ENCODE data around the gene TSGA10IP. TPM values are rescaled to one million over a fixed set of nuclear protein-coding genes. Genes with fewer than 3 reads are reported as not detected.

The TSGA10IP gene
- total RNA-seq, 1 donor from 2014 or later = not detected

DNA sequence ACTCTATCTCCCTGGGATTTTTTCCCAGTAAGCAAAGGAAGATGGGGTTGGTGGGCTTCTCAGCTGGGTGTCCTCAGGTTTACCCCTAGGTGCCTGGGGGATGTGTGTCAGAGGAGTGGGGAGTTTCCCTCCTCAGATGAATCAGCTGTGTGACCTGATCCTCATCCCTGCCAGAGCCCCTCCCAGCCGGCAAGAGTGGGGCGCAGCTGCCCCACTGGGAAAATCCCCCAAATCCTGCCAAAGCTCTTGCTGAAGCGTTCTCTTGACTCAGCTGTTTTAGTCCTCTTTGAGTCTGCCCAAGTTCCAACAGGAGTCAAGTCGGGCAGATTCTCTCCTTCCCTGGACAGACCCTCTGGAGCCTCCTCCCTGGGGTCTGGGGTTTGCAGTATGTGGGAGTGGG is 32.4 kb upstream of the TSGA10IP start:
- no peaks in the 10 kb centered on the region for H4K20me1 ChIP-seq (ENCODE audit: insufficient read depth, low read length)
- Mint-ChIP-seq H3K36me3 (ENCODE audit: low read depth, unreplicated experiment) (no peaks in the 10 kb centered on the region), H3K27me3 (ENCODE audit: low read depth, unreplicated experiment) (peaks cover 2% of the 10 kb centered on the region), H3K27ac (ENCODE audit: unreplicated experiment) (peak overlapping the region; percentile 53), H3K9me3 (ENCODE audit: unreplicated experiment) (no peaks in the 10 kb centered on the region), H3K4me1 (ENCODE audit: low read depth, unreplicated experiment) (peaks cover 34% of the 10 kb centered on the region), H3K4me3 (ENCODE audit: unreplicated experiment) (no peak overlapping the region)
- no peak overlapping the region for H3K4me3 ChIP-seq (ENCODE audit: insufficient read depth, low read depth, low read length)
- peaks cover 28% of the 10 kb centered on the region for H3K79me2 ChIP-seq (ENCODE audit: insufficient read depth, low read length)
- H3K4me2 ChIP-seq (ENCODE audit: low read length) = peak overlapping the region; percentile 21
- peaks cover 61% of the 10 kb centered on the region for H3K4me1 ChIP-seq (ENCODE audit: insufficient read depth, low read length)
- H3K9ac ChIP-seq (ENCODE audit: low read length) = peak overlapping the region; percentile 68
- no peak overlapping the region for H2AFZ ChIP-seq (ENCODE audit: low read depth, low read length)
- peak overlapping the region; percentile 80 for H3K27ac ChIP-seq (ENCODE audit: low read depth, low read length)
- no peaks in the 10 kb centered on the region for H3K27me3 ChIP-seq (ENCODE audit: insufficient read depth, low read length)
- DNase-seq (ENCODE audit: low read depth) = peak; percentile 63
- H3K9me3 ChIP-seq (ENCODE audit: insufficient read depth, low read depth, low read length) = no peaks in the 10 kb centered on the region
- no peak for FAIRE-seq
- no peak for TF ChIP-seq EZH2 (IDR thresholded peaks at IDR 0.05; ENCODE audit: insufficient read depth, low read length)
- peaks cover 5% of the 10 kb centered on the region for H3K36me3 ChIP-seq (ENCODE audit: insufficient read depth, low read length)

DNA sequence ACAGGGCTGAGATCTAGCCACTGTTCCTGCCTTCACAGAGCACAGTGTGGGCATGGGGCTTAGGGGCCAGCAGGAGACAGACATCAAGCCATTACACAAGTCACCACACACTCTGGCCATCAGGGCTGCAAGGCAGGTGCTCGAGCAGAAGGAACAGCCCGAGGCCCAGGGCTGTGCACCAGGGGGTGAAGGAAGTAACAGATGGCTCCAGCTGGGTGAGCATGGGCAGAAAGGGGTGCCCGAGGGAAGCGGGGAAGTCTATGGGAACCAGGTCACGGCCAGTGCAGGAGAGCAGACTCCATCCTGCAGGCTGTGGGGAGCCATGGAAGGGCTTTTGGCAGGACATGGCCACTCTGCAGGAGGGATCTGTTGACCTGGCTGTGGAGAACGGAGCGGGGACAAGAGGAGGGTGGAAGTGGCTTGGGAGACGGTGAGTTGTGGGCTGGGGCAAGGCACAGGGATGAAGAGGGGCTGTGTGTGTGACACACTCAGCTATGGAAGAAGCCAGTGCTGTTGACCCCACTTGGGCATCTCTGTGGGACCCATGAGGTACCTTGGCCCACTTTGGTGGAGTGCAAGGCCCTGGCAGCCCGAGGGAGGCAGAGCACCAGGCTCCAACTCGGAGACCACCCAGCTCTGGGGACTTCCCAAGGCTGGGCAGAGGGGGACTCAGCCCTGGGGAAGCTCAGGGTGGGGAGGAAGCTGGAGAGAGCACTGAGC is 30.0 kb upstream of the TSGA10IP start:
- Histone ChIP-seq H3K36me3 (ENCODE audit: insufficient read depth, low read length) (peaks cover 5% of the 10 kb centered on the region), H3K79me2 (ENCODE audit: insufficient read depth, low read length) (peaks cover 44% of the 10 kb centered on the region), H3K27ac (ENCODE audit: low read depth, low read length) (peak overlapping the region; percentile 97), H3K27me3 (ENCODE audit: insufficient read depth, low read length) (no peaks in the 10 kb centered on the region), H3K4me3 (ENCODE audit: insufficient read depth, low read depth, low read length) (no peak overlapping the region), H2AFZ (ENCODE audit: low read depth, low read length) (no peak overlapping the region), H3K4me2 (ENCODE audit: low read length) (peak overlapping the region; percentile 98), H4K20me1 (ENCODE audit: insufficient read depth, low read length) (peaks cover 2% of the 10 kb centered on the region), H3K9ac (ENCODE audit: low read length) (peak overlapping the region; percentile 77), H3K4me1 (ENCODE audit: insufficient read depth, low read length) (peaks cover 70% of the 10 kb centered on the region), H3K9me3 (ENCODE audit: insufficient read depth, low read depth, low read length) (no peaks in the 10 kb centered on the region)
- Mint-ChIP-seq H3K27ac (ENCODE audit: unreplicated experiment) (peak overlapping the region; percentile 98), H3K4me3 (ENCODE audit: unreplicated experiment) (peak overlapping the region; percentile 31), H3K36me3 (ENCODE audit: low read depth, unreplicated experiment) (peaks cover 2% of the 10 kb centered on the region), H3K27me3 (ENCODE audit: low read depth, unreplicated experiment) (no peaks in the 10 kb centered on the region), H3K9me3 (ENCODE audit: unreplicated experiment) (no peaks in the 10 kb centered on the region), H3K4me1 (ENCODE audit: low read depth, unreplicated experiment) (peaks cover 34% of the 10 kb centered on the region)
- TF ChIP-seq, protein P1, sequence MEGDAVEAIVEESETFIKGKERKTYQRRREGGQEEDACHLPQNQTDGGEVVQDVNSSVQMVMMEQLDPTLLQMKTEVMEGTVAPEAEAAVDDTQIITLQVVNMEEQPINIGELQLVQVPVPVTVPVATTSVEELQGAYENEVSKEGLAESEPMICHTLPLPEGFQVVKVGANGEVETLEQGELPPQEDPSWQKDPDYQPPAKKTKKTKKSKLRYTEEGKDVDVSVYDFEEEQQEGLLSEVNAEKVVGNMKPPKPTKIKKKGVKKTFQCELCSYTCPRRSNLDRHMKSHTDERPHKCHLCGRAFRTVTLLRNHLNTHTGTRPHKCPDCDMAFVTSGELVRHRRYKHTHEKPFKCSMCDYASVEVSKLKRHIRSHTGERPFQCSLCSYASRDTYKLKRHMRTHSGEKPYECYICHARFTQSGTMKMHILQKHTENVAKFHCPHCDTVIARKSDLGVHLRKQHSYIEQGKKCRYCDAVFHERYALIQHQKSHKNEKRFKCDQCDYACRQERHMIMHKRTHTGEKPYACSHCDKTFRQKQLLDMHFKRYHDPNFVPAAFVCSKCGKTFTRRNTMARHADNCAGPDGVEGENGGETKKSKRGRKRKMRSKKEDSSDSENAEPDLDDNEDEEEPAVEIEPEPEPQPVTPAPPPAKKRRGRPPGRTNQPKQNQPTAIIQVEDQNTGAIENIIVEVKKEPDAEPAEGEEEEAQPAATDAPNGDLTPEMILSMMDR (IDR thresholded peaks at IDR 0.05; ENCODE audit: insufficient read depth, low read depth, low read length) = no peak
- no peak for TF ChIP-seq EZH2 (IDR thresholded peaks at IDR 0.05; ENCODE audit: insufficient read depth, low read length)
- DNase-seq (ENCODE audit: low read depth) (no peak), FAIRE-seq (no peak)

DNA sequence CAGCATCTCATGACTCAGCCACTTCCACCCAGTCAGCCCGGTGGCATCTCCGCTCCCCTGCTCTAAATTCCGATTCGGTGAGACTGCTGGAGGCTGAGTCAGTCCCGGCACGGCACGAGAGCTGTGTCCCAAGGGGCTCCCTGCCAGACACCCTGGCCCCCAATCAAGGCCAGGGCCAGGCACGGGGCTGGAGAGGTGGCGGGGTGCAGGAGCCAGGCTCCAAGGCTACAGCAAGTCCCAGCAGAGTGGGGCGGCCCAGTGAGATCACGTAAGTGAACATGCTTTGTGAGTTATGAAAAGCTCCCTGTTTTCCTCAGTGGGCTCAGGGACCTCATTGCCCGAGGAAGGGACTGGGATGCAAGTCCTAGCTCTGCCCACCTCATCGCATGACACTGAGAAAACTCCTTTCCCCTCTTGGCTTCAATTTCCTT is 29.4 kb upstream of the TSGA10IP start:
- peaks cover 2% of the 10 kb centered on the region for H3K36me3 Mint-ChIP-seq (ENCODE audit: low read depth, unreplicated experiment)
- Histone ChIP-seq H2AFZ (ENCODE audit: low read depth, low read length) (no peak overlapping the region), H3K9ac (ENCODE audit: low read length) (peak overlapping the region; percentile 77), H3K27me3 (ENCODE audit: insufficient read depth, low read length) (no peaks in the 10 kb centered on the region), H4K20me1 (ENCODE audit: insufficient read depth, low read length) (peaks cover 8% of the 10 kb centered on the region), H3K79me2 (ENCODE audit: insufficient read depth, low read length) (peaks cover 50% of the 10 kb centered on the region), H3K27ac (ENCODE audit: low read depth, low read length) (peak overlapping the region; percentile 97), H3K9me3 (ENCODE audit: insufficient read depth, low read depth, low read length) (no peaks in the 10 kb centered on the region), H3K4me3 (ENCODE audit: insufficient read depth, low read depth, low read length) (peak overlapping the region; percentile 11), H3K4me2 (ENCODE audit: low read length) (peak overlapping the region; percentile 98), H3K4me1 (ENCODE audit: insufficient read depth, low read length) (peaks cover 76% of the 10 kb centered on the region), H3K36me3 (ENCODE audit: insufficient read depth, low read length) (peaks cover 8% of the 10 kb centered on the region)
- peaks cover 34% of the 10 kb centered on the region for H3K4me1 Mint-ChIP-seq (ENCODE audit: low read depth, unreplicated experiment)
- H3K4me3 Mint-ChIP-seq (ENCODE audit: unreplicated experiment) = no peak overlapping the region
- H3K9me3 Mint-ChIP-seq (ENCODE audit: unreplicated experiment) = no peaks in the 10 kb centered on the region
- peak; percentile 94 for DNase-seq (ENCODE audit: low read depth)
- H3K27ac Mint-ChIP-seq (ENCODE audit: unreplicated experiment) = peak overlapping the region; percentile 98
- no peaks in the 10 kb centered on the region for H3K27me3 Mint-ChIP-seq (ENCODE audit: low read depth, unreplicated experiment)
- peak; percentile 72 for FAIRE-seq
- TF ChIP-seq, protein P1 (IDR thresholded peaks at IDR 0.05; ENCODE audit: insufficient read depth, low read depth, low read length) = no peak
- TF ChIP-seq EZH2 (IDR thresholded peaks at IDR 0.05; ENCODE audit: insufficient read depth, low read length) = no peak

Measured in astrocyte (in vitro differentiated cells and primary cell).